HepG2 (cell line): Measurements from ENCODE around the gene CALN1. TPM values are rescaled to one million over a fixed set of nuclear protein-coding genes. Genes with fewer than 3 reads are reported as not detected.
A peak's percentile ranks its signal among the peaks of the same experiment; 100 is the strongest.

Experiments used
- ATAC-seq: fragments of 200-7000 bp; cut with Tn5 transposase; 3 replicates; pipeline ENCODE4 v1.9.1; 2020; ENCODE audit warnings: mild to moderate bottlenecking, moderate library complexity
- BruUV-seq: library from RNA; stranded (reverse); fragments of 400-500 nt; replicated peaks from 2 replicates; lab custom pipeline; 2021; lab: Mats Ljungman, UMichigan
- CTCF ChIA-PET: fragments of 300-600 bp; formaldehyde crosslinking; extraction: SDS; loops from one replicate; lab custom pipeline; 2021; ENCODE audit warnings: low total read pairs, inconsistent platforms, low intra/inter-chr PET ratio; lab: Yijun Ruan, JAX
- POLR2A ChIA-PET: fragments of 350-600 bp; sonication (Branson Sonifier 250); formaldehyde crosslinking; loops from one replicate; lab custom pipeline; 2020; ENCODE audit warnings: antibody characterized with exemption, inconsistent platforms; lab: Yijun Ruan, JAX
- DNase-seq: peaks from one replicate; pipeline ENCODE4 v3.0.0-alpha.2; 2015; ENCODE audit warnings: low spot score
- FAIRE-seq: peaks from 3 replicates; lab custom pipeline; 2011; peaks lifted over from hg19 to GRCh38; lab: Jason Lieb, UNC
- H2AFZ ChIP-seq: one replicate; pipeline ENCODE4 v1.6.1; 2011; ENCODE audit warnings: low read length, inconsistent platforms
- H3K27ac ChIP-seq: fragments of 300-600 bp; 3 replicates; pipeline ENCODE4 v1.8.0; 2011; ENCODE audit warnings: mixed run types, mild to moderate bottlenecking, mixed read lengths, low read length, inconsistent platforms; ENCODE audit not compliant: insufficient read depth; ENCODE audit errors: extremely low read length
- H3K27me3 ChIP-seq, 2 experiments: fragments of 200-600 bp in 1 of 2; 2 replicates in 1 of 2; 3 replicates in 1 of 2; pipeline versions ENCODE4 v1.6.0 to v1.8.0; 2011; ENCODE audit warnings: low read length in 2 of 2, mild to moderate bottlenecking in 2 of 2, moderate library complexity in 2 of 2, inconsistent platforms in 1 of 2; ENCODE audit not compliant: insufficient read depth in 2 of 2, control insufficient read depth in 1 of 2
- H3K36me3 ChIP-seq, 2 experiments: fragments of 200-600 bp in 1 of 2; replicated peaks in 1 of 2; 2 replicates in 1 of 2; 3 replicates in 1 of 2; pipeline versions ENCODE4 v1.5.1 to v1.8.0; 2011; ENCODE audit warnings: low read length in 2 of 2, inconsistent platforms in 1 of 2; ENCODE audit not compliant: insufficient read depth in 2 of 2, control insufficient read depth in 1 of 2
- H3K4me1 ChIP-seq: 2 replicates; pipeline ENCODE4 v1.5.1; 2012; ENCODE audit warnings: low read length, inconsistent platforms; ENCODE audit not compliant: insufficient read depth
- H3K4me2 ChIP-seq: 2 replicates; pipeline ENCODE4 v1.6.0; 2011; ENCODE audit warnings: low read depth, low read length, inconsistent platforms
- H3K4me3 ChIP-seq, 3 experiments: fragments of 200-600 bp in 1 of 3; sonication (generic), shearing (Covaris generic) in 1 of 3; replicated peaks in 1 of 3; 2 replicates each; pipeline ENCODE4 v1.5.1; 2011 to 2016; ENCODE audit warnings: low read length in 3 of 3, inconsistent platforms in 2 of 3, low read depth in 2 of 3, mild to moderate bottlenecking in 2 of 3, control low read depth in 1 of 3, mixed read lengths in 1 of 3; ENCODE audit not compliant: insufficient read depth in 1 of 3
- H3K79me2 ChIP-seq: one replicate; pipeline ENCODE4 v1.6.1; 2011; ENCODE audit warnings: low read length, inconsistent platforms; ENCODE audit not compliant: insufficient read depth
- H3K9ac ChIP-seq: 2 replicates; pipeline ENCODE4 v1.6.0; 2011; ENCODE audit warnings: mild to moderate bottlenecking, low read depth, low read length, inconsistent platforms; ENCODE audit not compliant: insufficient read depth
- H3K9me3 ChIP-seq: 2 replicates; pipeline ENCODE4 v1.5.1; 2012; ENCODE audit warnings: mild to moderate bottlenecking, low read length
- H4K20me1 ChIP-seq: 2 replicates; pipeline ENCODE4 v1.6.0; 2011; ENCODE audit warnings: inconsistent platforms, mild to moderate bottlenecking, low read length, moderate library complexity; ENCODE audit not compliant: insufficient read depth
- ATRX ChIP-seq: sonication (generic); formaldehyde crosslinking; IDR thresholded peaks from 2 replicates; pipeline ENCODE4 v1.4.0; 2020; ENCODE audit warnings: missing genetic modification reagents, borderline replicate concordance
- DNMT1 ChIP-seq: sonication (generic); formaldehyde crosslinking; IDR thresholded peaks from 2 replicates; pipeline ENCODE4 v1.5.1; 2020; ENCODE audit warnings: mild to moderate bottlenecking, missing genetic modification reagents
- FOXA3 ChIP-seq: IDR thresholded peaks from 2 replicates; pipeline ENCODE4 v1.6.1; 2016; ENCODE audit warnings: missing genetic modification reagents, missing compliant biosample characterization
- FOXJ3 ChIP-seq: sonication (generic); formaldehyde crosslinking; IDR thresholded peaks from 2 replicates; pipeline ENCODE4 v1.4.0; 2020; ENCODE audit warnings: missing genetic modification reagents, mild to moderate bottlenecking, borderline replicate concordance
- GABPB1 ChIP-seq: IDR thresholded peaks from 2 replicates; pipeline ENCODE4 v1.6.1; 2016; ENCODE audit warnings: mild to moderate bottlenecking, missing genetic modification reagents, moderate library complexity, missing compliant biosample characterization
- MIER3 ChIP-seq: IDR thresholded peaks from 2 replicates; pipeline ENCODE4 v1.6.1; 2016; ENCODE audit warnings: missing compliant biosample characterization, borderline replicate concordance
- NCOA5 ChIP-seq: sonication (generic); formaldehyde crosslinking; IDR thresholded peaks from 2 replicates; pipeline ENCODE4 v1.4.0; 2020; ENCODE audit warnings: missing genetic modification reagents
- STAG1 ChIP-seq: sonication (generic); formaldehyde crosslinking; IDR thresholded peaks from 2 replicates; pipeline ENCODE4 v1.4.0; 2020; ENCODE audit warnings: missing genetic modification reagents
- ZNF24 ChIP-seq: fragments of 450-650 bp; IDR thresholded peaks from 2 replicates; pipeline ENCODE4 v1.6.1; 2017; ENCODE audit warnings: antibody characterized with exemption, mild to moderate bottlenecking
- ZNF562 ChIP-seq: sonication (generic); formaldehyde crosslinking; IDR thresholded peaks from 2 replicates; pipeline ENCODE4 v1.8.0; 2022; ENCODE audit warnings: missing genetic modification reagents, borderline replicate concordance
- ZNF605 ChIP-seq: sonication (generic); formaldehyde crosslinking; IDR thresholded peaks from 2 replicates; pipeline ENCODE4 v1.8.0; 2022; ENCODE audit warnings: mild to moderate bottlenecking, missing genetic modification reagents
- WGBS: methylation state at CpG from one replicate; pipeline ENCODE4 v1.1.6; 2017; ENCODE audit warnings: low lambda C conversion rate; 5-methylcytosine and 5-hydroxymethylcytosine counted together
- in situ Hi-C: cut with HindIII; loops from 2 replicates; pipeline ENCODE4 v1.10.0; 2017; ENCODE audit warnings: low pct_unique_long_range_greater_than_20kb; ENCODE audit not compliant: extremely low pct_ligation_motif_present
- intact Hi-C: fragments of 100-400 bp; cut with micrococcal nuclease; formaldehyde crosslinking; loops from one replicate; pipeline ENCODE4 v1.10.0; 2022; ENCODE audit not compliant: unreplicated experiment
- polyA plus RNA-seq, 8 experiments: library from polyadenylated mRNA; depleted of rRNA in 3 of 8; stranded (reverse) in 7 of 8; unstranded in 1 of 8; fragments of >200 nt; fragmentation: Illumina TruSeq in 4 of 8; extraction: Trizol in 4 of 8; gene quantifications; 2 replicates each; pipeline versions ENCODE4 v1.2.1 to v1.2.3, GENCODE V29; 2011 to 2016; ENCODE audit warnings: low read depth in 4 of 8, missing spikeins in 1 of 8, mixed read lengths in 1 of 8; ENCODE audit not compliant: insufficient read depth in 1 of 8
- total RNA-seq, 5 experiments: library from RNA; depleted of rRNA; stranded (reverse); fragments of >200 nt; fragmentation: Illumina TruSeq; extraction: Trizol; gene quantifications; 2 replicates each; pipeline ENCODE4 v1.2.3, GENCODE V29; 2016; ENCODE audit warnings: low read depth in 1 of 5
- TF ChIP-seq, protein P1 (sequence below): sonication (generic); formaldehyde crosslinking; IDR thresholded peaks from 2 replicates; pipeline ENCODE4 v1.5.0; 2020; ENCODE audit warnings: mild to moderate bottlenecking, missing genetic modification reagents, moderate library complexity
- TF ChIP-seq, protein P2 (sequence below): sonication (generic); formaldehyde crosslinking; IDR thresholded peaks from 2 replicates; pipeline ENCODE4 v1.4.0; 2020; ENCODE audit warnings: low read depth, mild to moderate bottlenecking, missing genetic modification reagents

CALN1 gene
- total and polyA plus RNA-seq, 2 of the 13 experiments (the other 11 are each of a cell fraction or from before 2014, with no cell fraction given) = not detected

DNA sequence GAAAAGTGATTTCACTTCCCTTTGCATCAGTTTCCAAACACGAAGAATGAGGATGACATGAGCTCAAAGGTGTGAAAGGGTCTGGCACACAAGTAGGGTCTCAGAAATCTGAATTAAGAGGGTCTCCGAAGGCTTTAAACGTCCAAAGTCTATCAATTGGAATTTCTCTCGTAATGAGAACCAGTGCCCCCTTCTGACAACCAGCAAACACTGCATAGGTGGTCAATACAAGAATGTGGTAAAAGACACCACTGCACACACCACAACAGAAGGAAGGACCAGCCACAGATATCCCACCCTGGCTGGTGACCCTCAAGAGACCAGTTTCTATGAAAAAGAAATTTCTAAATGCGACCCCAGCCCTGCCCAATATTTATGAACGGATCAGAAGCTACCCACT lies 78.1 kb downstream of the CALN1 start:
- ChIA-PET CTCF (no interaction called here), POLR2A (no interaction called here)
- BruUV-seq = no TSS peak
- intact Hi-C loops (no loop called here), in situ Hi-C loops (no loop called here)
- TF ChIP-seq STAG1 (CRISPR knock-in tag) (peak; percentile 20; the same call in 1 of the 2 replicates), FOXA3 (CRISPR knock-in tag) (no peak)
- TF ChIP-seq, protein P1, sequence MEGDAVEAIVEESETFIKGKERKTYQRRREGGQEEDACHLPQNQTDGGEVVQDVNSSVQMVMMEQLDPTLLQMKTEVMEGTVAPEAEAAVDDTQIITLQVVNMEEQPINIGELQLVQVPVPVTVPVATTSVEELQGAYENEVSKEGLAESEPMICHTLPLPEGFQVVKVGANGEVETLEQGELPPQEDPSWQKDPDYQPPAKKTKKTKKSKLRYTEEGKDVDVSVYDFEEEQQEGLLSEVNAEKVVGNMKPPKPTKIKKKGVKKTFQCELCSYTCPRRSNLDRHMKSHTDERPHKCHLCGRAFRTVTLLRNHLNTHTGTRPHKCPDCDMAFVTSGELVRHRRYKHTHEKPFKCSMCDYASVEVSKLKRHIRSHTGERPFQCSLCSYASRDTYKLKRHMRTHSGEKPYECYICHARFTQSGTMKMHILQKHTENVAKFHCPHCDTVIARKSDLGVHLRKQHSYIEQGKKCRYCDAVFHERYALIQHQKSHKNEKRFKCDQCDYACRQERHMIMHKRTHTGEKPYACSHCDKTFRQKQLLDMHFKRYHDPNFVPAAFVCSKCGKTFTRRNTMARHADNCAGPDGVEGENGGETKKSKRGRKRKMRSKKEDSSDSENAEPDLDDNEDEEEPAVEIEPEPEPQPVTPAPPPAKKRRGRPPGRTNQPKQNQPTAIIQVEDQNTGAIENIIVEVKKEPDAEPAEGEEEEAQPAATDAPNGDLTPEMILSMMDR = peak; percentile 37
- Histone ChIP-seq H3K9ac (no peak overlapping the region), H3K4me3 (no peak overlapping the region), H4K20me1 (no peaks in the 10 kb centered on the region), H3K4me2 (no peak overlapping the region), H3K27me3 (peaks cover 1 to 15% of the 10 kb centered on the region in 2 experiments; a peak in 3 of 5 replicates), H3K36me3 (no peaks in the 10 kb centered on the region), H3K79me2 (no peaks in the 10 kb centered on the region), H3K27ac (no peak overlapping the region), H3K9me3 (no peaks in the 10 kb centered on the region), H3K4me1 (no peaks in the 10 kb centered on the region), H2AFZ (no peak overlapping the region)
- DNase-seq = no peak
- 4% methylated on average over 5 of the region's 6 CpGs for WGBS
- FAIRE-seq = no peak
- ATAC-seq = peak; percentile 54; the same call in 1 of the 3 replicates

DNA sequence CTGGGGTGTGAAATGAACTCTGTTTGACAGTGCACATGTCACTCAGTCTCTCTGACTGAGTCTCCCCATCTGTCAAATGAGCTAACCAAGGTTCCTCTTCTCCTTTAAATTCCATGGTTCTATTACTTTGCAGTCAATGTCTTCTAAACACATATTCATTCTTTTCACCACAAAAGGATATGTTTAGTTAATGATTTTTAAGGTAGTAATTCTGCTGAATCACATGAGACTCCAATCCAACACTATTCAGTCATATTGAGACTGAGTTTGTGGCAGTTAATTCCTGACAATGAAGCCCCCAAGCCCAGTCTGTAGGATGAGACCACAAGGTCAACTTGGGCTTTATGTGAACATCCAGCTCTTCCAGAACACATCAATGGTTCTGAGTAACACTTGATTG lies 85.3 kb downstream of the CALN1 start:
- no peak overlapping the region for H3K4me3 ChIP-seq
- no peaks in the 10 kb centered on the region for H3K79me2 ChIP-seq
- intact Hi-C loops = no loop called here
- POLR2A ChIA-PET = no interaction called here
- H4K20me1 ChIP-seq = no peaks in the 10 kb centered on the region
- no peak overlapping the region for H2AFZ ChIP-seq
- H3K27me3 ChIP-seq = peaks cover 0 to 9% of the 10 kb centered on the region in 2 experiments; a peak in 1 of 5 replicates
- no peaks in the 10 kb centered on the region for H3K36me3 ChIP-seq
- CTCF ChIA-PET = no interaction called here
- no TSS peak for BruUV-seq
- no peak for ATAC-seq
- H3K9me3 ChIP-seq = no peaks in the 10 kb centered on the region
- FAIRE-seq = no peak
- H3K27ac ChIP-seq = no peak overlapping the region
- TF ChIP-seq, protein P2, sequence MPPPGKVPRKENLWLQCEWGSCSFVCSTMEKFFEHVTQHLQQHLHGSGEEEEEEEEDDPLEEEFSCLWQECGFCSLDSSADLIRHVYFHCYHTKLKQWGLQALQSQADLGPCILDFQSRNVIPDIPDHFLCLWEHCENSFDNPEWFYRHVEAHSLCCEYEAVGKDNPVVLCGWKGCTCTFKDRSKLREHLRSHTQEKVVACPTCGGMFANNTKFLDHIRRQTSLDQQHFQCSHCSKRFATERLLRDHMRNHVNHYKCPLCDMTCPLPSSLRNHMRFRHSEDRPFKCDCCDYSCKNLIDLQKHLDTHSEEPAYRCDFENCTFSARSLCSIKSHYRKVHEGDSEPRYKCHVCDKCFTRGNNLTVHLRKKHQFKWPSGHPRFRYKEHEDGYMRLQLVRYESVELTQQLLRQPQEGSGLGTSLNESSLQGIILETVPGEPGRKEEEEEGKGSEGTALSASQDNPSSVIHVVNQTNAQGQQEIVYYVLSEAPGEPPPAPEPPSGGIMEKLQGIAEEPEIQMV (CRISPR knock-in tag) = no peak
- TF ChIP-seq ZNF605 (CRISPR knock-in tag) = no peak
- no peak for TF ChIP-seq MIER3
- no peak for TF ChIP-seq ZNF24
- no peak for TF ChIP-seq NCOA5 (CRISPR knock-in tag)
- no peak for TF ChIP-seq GABPB1 (CRISPR knock-in tag)
- TF ChIP-seq FOXJ3 (CRISPR knock-in tag) = no peak
- no peak for TF ChIP-seq STAG1 (CRISPR knock-in tag)
- no peak for TF ChIP-seq ATRX
- TF ChIP-seq DNMT1 (CRISPR knock-in tag) = no peak
- TF ChIP-seq ZNF562 (CRISPR knock-in tag) = no peak
- TF ChIP-seq, all 625 proteins: peak for 0
- H3K4me2 ChIP-seq = no peak overlapping the region
- H3K4me1 ChIP-seq = no peaks in the 10 kb centered on the region
- H3K9ac ChIP-seq = no peak overlapping the region
- no peak for DNase-seq
- in situ Hi-C loops = no loop called here
